Bronchial epithelial cell (primary cell): ENCODE measurements around the gene FJX1. TPM values are rescaled to one million over a fixed set of nuclear protein-coding genes. Genes with fewer than 3 reads are reported as not detected.

ENCODE experiments used
- DNase-seq: peaks from one replicate; pipeline ENCODE4 v3.0.0-alpha.2; 2010; ENCODE audit warnings: low read depth
- FAIRE-seq: peaks from 2 replicates; lab custom pipeline; 2011; peaks lifted over from hg19 to GRCh38; lab: Jason Lieb, UNC
- H3K27me3 ChIP-seq: 2 replicates; pipeline ENCODE4 v1.5.1; 2011; ENCODE audit warnings: low read length; ENCODE audit not compliant: control insufficient read depth, insufficient read depth
- H3K36me3 ChIP-seq: 2 replicates; pipeline ENCODE4 v1.5.1; 2011; ENCODE audit warnings: low read length; ENCODE audit not compliant: control insufficient read depth, insufficient read depth
- H3K4me3 ChIP-seq: 2 replicates; pipeline ENCODE4 v1.5.1; 2011; ENCODE audit warnings: mild to moderate bottlenecking, low read depth, low read length, control low read depth
- CTCF ChIP-seq: IDR thresholded peaks from 2 replicates; pipeline ENCODE4 v1.5.1; 2011; ENCODE audit warnings: mild to moderate bottlenecking, moderate library complexity, low read length, control low read depth, inconsistent platforms; ENCODE audit not compliant: insufficient read depth, severe bottlenecking
- total RNA-seq: library from RNA; depleted of rRNA; stranded (reverse); fragments of >200 nt; gene quantifications from 2 replicates; pipeline ENCODE4 v1.2.1, GENCODE V29; 2014

FJX1 gene
- total RNA-seq, 1 donor from 2014 or later: 24.7 TPM

- FAIRE-seq: no peak
- no peaks in the 10 kb centered on the region for H3K36me3 ChIP-seq
- no peak for DNase-seq
- no peak for TF ChIP-seq CTCF
- no peaks in the 10 kb centered on the region for H3K27me3 ChIP-seq
- no peak overlapping the region for H3K4me3 ChIP-seq
Observed at GRCh38 chr11:35583126-35583525, 35.1 kb upstream of the FJX1 start.

DNA sequence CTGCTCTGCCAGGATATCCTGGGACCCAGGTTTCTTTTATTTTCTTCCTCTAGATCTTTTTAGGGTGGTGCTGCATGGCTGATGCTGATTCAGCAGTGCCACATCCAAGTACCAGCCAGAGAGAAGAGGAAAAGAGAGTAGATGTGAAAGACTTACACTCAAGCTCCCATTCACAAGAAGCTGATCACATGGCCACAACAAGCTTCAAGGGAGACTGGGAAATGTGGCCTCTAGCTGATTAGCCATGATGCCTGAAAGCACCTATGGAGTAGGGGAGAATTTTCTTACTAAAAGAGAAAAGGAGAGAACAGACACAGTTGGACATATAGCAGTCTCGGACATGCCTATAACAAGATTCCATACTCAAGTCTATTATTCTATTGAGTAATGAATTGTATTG is 34.4 kb upstream of the FJX1 start:
- FAIRE-seq: no peak
- no peak for TF ChIP-seq CTCF
- no peak for DNase-seq
- H3K36me3 ChIP-seq: no peaks in the 10 kb centered on the region
- no peaks in the 10 kb centered on the region for H3K27me3 ChIP-seq
- H3K4me3 ChIP-seq: no peak overlapping the region

- DNase-seq (peak; percentile 86), FAIRE-seq (no peak)
- Histone ChIP-seq H3K4me3 (no peak overlapping the region), H3K36me3 (no peaks in the 10 kb centered on the region), H3K27me3 (no peaks in the 10 kb centered on the region)
- no peak for TF ChIP-seq CTCF
Observed at GRCh38 chr11:35584321-35584720, 33.9 kb upstream of the FJX1 start.

DNA sequence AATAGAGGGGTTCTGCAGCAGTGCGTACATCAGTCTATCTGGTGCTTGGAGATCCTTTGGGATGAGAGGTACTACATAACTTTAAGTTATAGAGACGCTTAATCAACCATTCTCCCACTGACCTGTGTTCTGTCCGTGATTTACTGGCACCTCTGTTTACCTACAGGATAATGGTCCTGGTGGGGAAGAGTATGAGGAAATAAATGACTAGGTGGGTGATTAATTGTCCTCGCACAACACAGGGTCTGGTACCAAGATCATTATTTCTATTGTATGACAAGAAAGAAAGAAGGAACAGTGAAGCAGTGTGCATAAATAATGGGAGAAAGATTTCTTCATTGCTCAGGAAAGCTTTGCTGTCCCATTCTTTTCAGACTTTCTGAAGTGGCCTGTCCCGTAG is 32.8 kb upstream of the FJX1 start:
- FAIRE-seq (no peak), DNase-seq (no peak)
- Histone ChIP-seq H3K27me3 (no peaks in the 10 kb centered on the region), H3K36me3 (no peaks in the 10 kb centered on the region), H3K4me3 (no peak overlapping the region)
- no peak for TF ChIP-seq CTCF

- no peaks in the 10 kb centered on the region for H3K36me3 ChIP-seq
- H3K27me3 ChIP-seq: no peaks in the 10 kb centered on the region
- no peak for FAIRE-seq
- no peak for DNase-seq
- no peak for TF ChIP-seq CTCF
- no peak overlapping the region for H3K4me3 ChIP-seq
Observed at GRCh38 chr11:35586222-35586621, 32.0 kb upstream of the FJX1 start.

DNA sequence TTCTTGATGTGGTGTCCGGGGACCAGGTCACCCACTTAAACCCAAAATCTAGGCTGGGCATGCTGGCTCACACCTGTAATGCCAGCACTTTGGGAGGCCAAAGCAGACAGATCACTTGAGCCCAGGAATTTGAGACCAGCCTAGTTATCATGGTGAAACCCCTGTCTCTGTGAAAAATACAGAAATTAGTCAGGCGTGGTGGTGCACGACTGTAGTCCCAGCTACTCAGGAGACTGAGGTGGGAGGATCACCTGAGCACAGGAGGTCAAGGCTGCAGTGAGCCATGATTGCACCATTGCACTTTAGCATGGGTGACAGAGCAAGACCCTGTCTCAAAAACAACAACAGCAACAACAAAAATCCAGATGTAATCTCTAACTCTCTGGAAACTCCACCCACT is 30.3 kb upstream of the FJX1 start:
- TF ChIP-seq CTCF: no peak
- Histone ChIP-seq H3K4me3 (no peak overlapping the region), H3K27me3 (no peaks in the 10 kb centered on the region), H3K36me3 (no peaks in the 10 kb centered on the region)
- FAIRE-seq (no peak), DNase-seq (no peak)
